IMR-90 (cell line): ENCODE results near the gene CEACAM21. TPM values are rescaled to one million over a fixed set of nuclear protein-coding genes. Genes with fewer than 3 reads are reported as not detected.

ENCODE experiments used
- ATAC-seq: fragments of 200-7000 bp; cut with Tn5 transposase; 2 replicates; pipeline ENCODE4 v1.9.1; 2020; ENCODE audit warnings: low read depth, mild to moderate bottlenecking, moderate library complexity
- BruUV-seq: library from RNA; stranded (reverse); fragments of 400-500 nt; replicated peaks from 2 replicates; lab custom pipeline; 2021; lab: Mats Ljungman, UMichigan
- CTCF ChIA-PET: fragments of 300-600 bp; formaldehyde crosslinking; extraction: SDS; loops from one replicate; lab custom pipeline; 2021; ENCODE audit warnings: antibody characterized with exemption; lab: Yijun Ruan, JAX
- POLR2A ChIA-PET: fragments of 300-600 bp; sonication (Branson Sonifier 250); formaldehyde crosslinking; loops from one replicate; lab custom pipeline; 2022; ENCODE audit warnings: antibody characterized with exemption; ENCODE audit not compliant: unreplicated experiment; lab: Charles Lee
- DNase-seq: peaks from one replicate; pipeline ENCODE4 v3.0.0; 2013
- H2AFZ ChIP-seq: replicated peaks from 2 replicates; pipeline ENCODE3; 2013; ENCODE audit warnings: low read length, mild to moderate bottlenecking; ENCODE audit not compliant: poor library complexity
- H2AK5ac ChIP-seq: 2 replicates; pipeline ENCODE4 v1.6.1; 2013; ENCODE audit warnings: low read depth, low read length, inconsistent platforms
- H2AK9ac ChIP-seq: replicated peaks from 2 replicates; pipeline ENCODE3; 2013; ENCODE audit warnings: mild to moderate bottlenecking, low read depth, low read length, moderate library complexity; ENCODE audit not compliant: poor library complexity
- H2BK120ac ChIP-seq: 2 replicates; pipeline ENCODE4 v1.6.1; 2013; ENCODE audit warnings: low read depth, low read length, inconsistent platforms
- H2BK15ac ChIP-seq: 3 replicates; pipeline ENCODE4 v1.6.1; 2013; ENCODE audit warnings: low read depth, low read length, inconsistent platforms
- H2BK20ac ChIP-seq: 2 replicates; pipeline ENCODE4 v1.6.1; 2013; ENCODE audit warnings: low read depth, mild to moderate bottlenecking, inconsistent platforms, low read length, moderate library complexity
- H2BK5ac ChIP-seq: 2 replicates; pipeline ENCODE4 v1.6.1; 2013; ENCODE audit warnings: mild to moderate bottlenecking, low read depth, low read length, inconsistent platforms; ENCODE audit not compliant: poor library complexity, severe bottlenecking
- H3K14ac ChIP-seq: replicated peaks from 2 replicates; pipeline ENCODE4 v1.6.1; 2013; ENCODE audit warnings: low read depth, low read length, inconsistent platforms
- H3K18ac ChIP-seq: 2 replicates; pipeline ENCODE4 v1.6.1; 2013; ENCODE audit warnings: low read depth, low read length, control low read depth
- H3K23ac ChIP-seq: 2 replicates; pipeline ENCODE4 v1.6.1; 2013; ENCODE audit warnings: low read depth, low read length, inconsistent platforms
- H3K27ac ChIP-seq: 2 replicates; pipeline ENCODE4 v1.5.1; 2013; ENCODE audit warnings: mild to moderate bottlenecking, control low read depth, low read length; ENCODE audit not compliant: insufficient read depth
- H3K27me3 ChIP-seq: 2 replicates; pipeline ENCODE4 v1.6.1; 2013; ENCODE audit warnings: low read length; ENCODE audit not compliant: control insufficient read depth, insufficient read depth
- H3K36me3 ChIP-seq: 2 replicates; pipeline ENCODE4 v1.6.1; 2013; ENCODE audit warnings: low read length, mixed read lengths; ENCODE audit not compliant: control insufficient read depth, insufficient read depth
- H3K4ac ChIP-seq: 2 replicates; pipeline ENCODE4 v1.6.1; 2013; ENCODE audit warnings: low read depth, low read length, inconsistent platforms
- H3K4me1 ChIP-seq: 2 replicates; pipeline ENCODE4 v1.6.1; 2013; ENCODE audit warnings: low read length, mixed read lengths; ENCODE audit not compliant: control insufficient read depth, insufficient read depth
- H3K4me2 ChIP-seq: 2 replicates; pipeline ENCODE4 v1.6.1; 2013; ENCODE audit warnings: low read depth, mild to moderate bottlenecking, control low read depth, low read length, moderate library complexity
- H3K4me3 ChIP-seq: 2 replicates; pipeline ENCODE4 v1.5.1; 2013; ENCODE audit warnings: low read depth, mild to moderate bottlenecking, control low read depth, low read length, moderate library complexity; ENCODE audit not compliant: insufficient read depth
- H3K56ac ChIP-seq: 2 replicates; pipeline ENCODE4 v1.6.1; 2013; ENCODE audit warnings: low read length, inconsistent platforms; ENCODE audit not compliant: insufficient read depth; ENCODE audit errors: extremely low read depth
- H3K79me1 ChIP-seq, 2 experiments: 2 replicates each; pipeline ENCODE4 v1.6.1; 2013; ENCODE audit warnings: low read length in 2 of 2, inconsistent platforms in 1 of 2, low read depth in 1 of 2
- H3K9ac ChIP-seq: 2 replicates; pipeline ENCODE4 v1.6.1; 2013; ENCODE audit warnings: low read depth, low read length, control low read depth
- H3K9me1 ChIP-seq: 2 replicates; pipeline ENCODE4 v1.6.1; 2013; ENCODE audit warnings: low read length, inconsistent platforms; ENCODE audit not compliant: insufficient read depth
- H3K9me3 ChIP-seq: 2 replicates; pipeline ENCODE4 v1.6.1; 2013; ENCODE audit warnings: low read length; ENCODE audit not compliant: control insufficient read depth, insufficient read depth
- H4K20me1 ChIP-seq: 2 replicates; pipeline ENCODE4 v1.6.1; 2013; ENCODE audit warnings: low read length, inconsistent platforms; ENCODE audit not compliant: insufficient read depth
- H4K5ac ChIP-seq: 2 replicates; pipeline ENCODE4 v1.6.1; 2013; ENCODE audit warnings: mild to moderate bottlenecking, low read depth, low read length, control low read depth
- H4K8ac ChIP-seq, 2 experiments: 2 replicates each; pipeline ENCODE4 v1.6.1; 2013; ENCODE audit warnings: low read depth in 2 of 2, low read length in 2 of 2, control low read depth in 1 of 2, inconsistent platforms in 1 of 2
- H4K91ac ChIP-seq: 2 replicates; pipeline ENCODE4 v1.6.1; 2013; ENCODE audit warnings: low read depth, low read length, inconsistent platforms; ENCODE audit not compliant: insufficient read depth
- MAZ ChIP-seq: IDR thresholded peaks from 2 replicates; pipeline ENCODE4 v1.6.1; 2012; ENCODE audit warnings: low read depth, mild to moderate bottlenecking, low read length, improper control_type of control experiment, moderate library complexity, borderline replicate concordance
- NFE2L2 ChIP-seq: fragments of 150-350 bp; IDR thresholded peaks from 2 replicates; pipeline ENCODE4 v1.6.1; 2016; ENCODE audit warnings: low read depth, mild to moderate bottlenecking, low read length
- RAD21 ChIP-seq: IDR thresholded peaks from 2 replicates; pipeline ENCODE4 v1.6.1; 2012; ENCODE audit warnings: low read length, improper control_type of control experiment
- WGBS, 2 experiments: methylation state at CpG; one replicate each; pipeline versions ENCODE4 v1.1.5 to v1.1.7; 2013; ENCODE audit warnings: missing lambda C conversion rate in 2 of 2; ENCODE audit not compliant: insufficient read length in 1 of 2; ENCODE audit errors: extremely low coverage in 2 of 2; 5-methylcytosine and 5-hydroxymethylcytosine counted together
- dilution Hi-C: fragments of 300-500 bp; cut with HindIII; formaldehyde crosslinking; loops from one replicate; pipeline ENCODE4 v1.14.3; 2018; ENCODE audit warnings: low sequenced_read_pairs; ENCODE audit not compliant: unreplicated experiment
- in situ Hi-C: fragments of 300-500 bp; cut with MboI; formaldehyde crosslinking; loops from 3 replicates; pipeline ENCODE4 v1.14.3; 2019; ENCODE audit warnings: low sequenced_read_pairs, inconsistent platforms, mixed read lengths
- intact Hi-C: fragments of 100-400 bp; cut with micrococcal nuclease; formaldehyde crosslinking; loops from 2 replicates; pipeline ENCODE4 v1.10.0; 2022
- polyA plus RNA-seq, 3 experiments: library from polyadenylated mRNA; depleted of rRNA; stranded (reverse); fragments of >200 nt; gene quantifications; 2 replicates each; pipeline ENCODE4 v1.2.3, GENCODE V29; 2012; ENCODE audit warnings: low replicate concordance in 1 of 3
- total RNA-seq: library from RNA; depleted of rRNA; stranded (reverse); fragments of >200 nt; gene quantifications from 2 replicates; pipeline ENCODE4 v1.2.3, GENCODE V29; 2012
- TF ChIP-seq, protein P1 (sequence below): conservative IDR thresholded peaks from 2 replicates; pipeline ENCODE4 v1.5.1; 2012; ENCODE audit warnings: mild to moderate bottlenecking, low read depth, low read length, improper control_type of control experiment
- TF ChIP-seq, protein P2 (sequence below): fragments of 150-350 bp; IDR thresholded peaks from 2 replicates; pipeline ENCODE4 v1.6.1; 2017; ENCODE audit warnings: mild to moderate bottlenecking, antibody characterized with exemption, low read length, low read depth

CEACAM21 gene
- total and polyA plus RNA-seq, 2 of the 4 experiments (the other 2 are of a cell fraction): not detected

DNA sequence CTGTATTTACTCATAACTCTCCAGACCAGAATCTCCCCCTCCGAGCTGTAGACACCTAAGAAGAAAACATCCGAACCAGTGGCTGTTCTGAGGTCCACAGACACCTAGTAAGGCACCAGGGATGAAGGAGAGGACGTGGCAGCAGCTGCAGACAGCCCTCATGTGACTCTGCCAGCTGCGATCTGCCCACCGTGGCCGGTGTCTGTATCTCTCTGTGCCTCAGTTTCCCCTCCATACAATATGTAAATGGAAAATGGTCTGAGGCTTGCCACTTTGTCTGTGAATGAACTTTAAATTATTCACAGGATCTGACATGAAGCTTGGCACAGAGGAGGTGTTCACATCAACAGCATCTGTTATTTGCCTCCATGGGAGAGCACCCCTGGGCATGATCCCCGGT lies 48.5 kb downstream of the CEACAM21 start:
- no CpG with 5 or more reads among the region's 7 CpGs for WGBS, 2 experiments
- Histone ChIP-seq H2BK120ac (no peak overlapping the region), H3K27me3 (peaks cover 2% of the 10 kb centered on the region; the same call in 1 of the 2 replicates), H4K20me1 (no peaks in the 10 kb centered on the region), H3K18ac (no peak overlapping the region), H3K79me1 (no peaks in the 10 kb centered on the region), H3K9me1 (no peaks in the 10 kb centered on the region), H4K5ac (no peak overlapping the region), H2BK20ac (no peak overlapping the region), H3K27ac (no peak overlapping the region), H2BK5ac (no peak overlapping the region), H4K91ac (no peak overlapping the region), H2AFZ (no peak overlapping the region), H3K14ac (no peak overlapping the region), H2BK15ac (no peak overlapping the region), H3K4ac (no peak overlapping the region), H3K23ac (no peak overlapping the region), H4K8ac (no peak overlapping the region), H3K4me1 (no peaks in the 10 kb centered on the region), H3K9me3 (no peaks in the 10 kb centered on the region), H3K4me3 (no peak overlapping the region), H3K36me3 (no peaks in the 10 kb centered on the region), H2AK9ac (no peak overlapping the region), H3K4me2 (no peak overlapping the region), H3K56ac (no peak overlapping the region), H2AK5ac (no peak overlapping the region), H3K9ac (no peak overlapping the region)
- TF ChIP-seq MAZ: no peak
- TF ChIP-seq, protein P1, sequence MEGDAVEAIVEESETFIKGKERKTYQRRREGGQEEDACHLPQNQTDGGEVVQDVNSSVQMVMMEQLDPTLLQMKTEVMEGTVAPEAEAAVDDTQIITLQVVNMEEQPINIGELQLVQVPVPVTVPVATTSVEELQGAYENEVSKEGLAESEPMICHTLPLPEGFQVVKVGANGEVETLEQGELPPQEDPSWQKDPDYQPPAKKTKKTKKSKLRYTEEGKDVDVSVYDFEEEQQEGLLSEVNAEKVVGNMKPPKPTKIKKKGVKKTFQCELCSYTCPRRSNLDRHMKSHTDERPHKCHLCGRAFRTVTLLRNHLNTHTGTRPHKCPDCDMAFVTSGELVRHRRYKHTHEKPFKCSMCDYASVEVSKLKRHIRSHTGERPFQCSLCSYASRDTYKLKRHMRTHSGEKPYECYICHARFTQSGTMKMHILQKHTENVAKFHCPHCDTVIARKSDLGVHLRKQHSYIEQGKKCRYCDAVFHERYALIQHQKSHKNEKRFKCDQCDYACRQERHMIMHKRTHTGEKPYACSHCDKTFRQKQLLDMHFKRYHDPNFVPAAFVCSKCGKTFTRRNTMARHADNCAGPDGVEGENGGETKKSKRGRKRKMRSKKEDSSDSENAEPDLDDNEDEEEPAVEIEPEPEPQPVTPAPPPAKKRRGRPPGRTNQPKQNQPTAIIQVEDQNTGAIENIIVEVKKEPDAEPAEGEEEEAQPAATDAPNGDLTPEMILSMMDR: no peak
- TF ChIP-seq NFE2L2: no peak
- no peak for TF ChIP-seq RAD21
- TF ChIP-seq, protein P2, sequence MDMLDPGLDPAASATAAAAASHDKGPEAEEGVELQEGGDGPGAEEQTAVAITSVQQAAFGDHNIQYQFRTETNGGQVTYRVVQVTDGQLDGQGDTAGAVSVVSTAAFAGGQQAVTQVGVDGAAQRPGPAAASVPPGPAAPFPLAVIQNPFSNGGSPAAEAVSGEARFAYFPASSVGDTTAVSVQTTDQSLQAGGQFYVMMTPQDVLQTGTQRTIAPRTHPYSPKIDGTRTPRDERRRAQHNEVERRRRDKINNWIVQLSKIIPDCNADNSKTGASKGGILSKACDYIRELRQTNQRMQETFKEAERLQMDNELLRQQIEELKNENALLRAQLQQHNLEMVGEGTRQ: no peak
- no peak for ATAC-seq
- in situ Hi-C loops (no loop called here), intact Hi-C loops (no loop called here), dilution Hi-C loops (no loop called here)
- ChIA-PET CTCF (no interaction called here), POLR2A (no interaction called here)
- BruUV-seq: no TSS peak
- no peak for DNase-seq
